ENCODE results near the gene ZNF678.

The ZNF678 gene

GRCh38 chr1:227559926-227560325, 3.4 kb upstream of the ZNF678 start:
- TF ChIP-seq HOXC10 (CRISPR knock-in tag; IDR thresholded peaks at IDR 0.05) (no peak), ZNF366 (tag by site-specific recombination; conservative IDR thresholded peaks at IDR 0.05) (0 out of 2 replicates have a peak, but pooled peaks have one; percentile 41), PRDM1 (tag by site-specific recombination; IDR thresholded peaks at IDR 0.05) (peak; percentile 56; the same call in 1 of the 2 replicates), ZNF513 (tag by site-specific recombination; IDR thresholded peaks at IDR 0.05) (no peak), ZNF596 (tag by site-specific recombination; IDR thresholded peaks at IDR 0.05) (peak; percentile 72)
- H3K4me1 ChIP-seq (ENCODE audit: control insufficient read depth, insufficient read depth, low read length) = no peaks in the 10 kb centered on the region
- H3K9me3 ChIP-seq (ENCODE audit: control insufficient read depth, insufficient read depth, low read depth, low read length) = no peaks in the 10 kb centered on the region
- POLR2A ChIA-PET = no interaction called here
- CTCF ChIA-PET = no interaction called here
- no peaks in the 10 kb centered on the region for H3K36me3 ChIP-seq (ENCODE audit: control insufficient read depth in 2 of 2, insufficient read depth in 1 of 2, low read length in 2 of 2)
- no peak overlapping the region for H3K27ac ChIP-seq (ENCODE audit: extremely low read depth, low read depth, low read length)
- H3K4me3 ChIP-seq (ENCODE audit: low read depth, low read length) = no peak overlapping the region

- CTCF ChIA-PET = interaction anchor here (0.6 kb wide), 1 partner anchor 10 kb away, joined by 3 read pairs; no protein-coding TSS in a partner anchor
These were observed 2.8 kb upstream of the ZNF678 start for GRCh38 chr1:227560393-227561173.

DNA sequence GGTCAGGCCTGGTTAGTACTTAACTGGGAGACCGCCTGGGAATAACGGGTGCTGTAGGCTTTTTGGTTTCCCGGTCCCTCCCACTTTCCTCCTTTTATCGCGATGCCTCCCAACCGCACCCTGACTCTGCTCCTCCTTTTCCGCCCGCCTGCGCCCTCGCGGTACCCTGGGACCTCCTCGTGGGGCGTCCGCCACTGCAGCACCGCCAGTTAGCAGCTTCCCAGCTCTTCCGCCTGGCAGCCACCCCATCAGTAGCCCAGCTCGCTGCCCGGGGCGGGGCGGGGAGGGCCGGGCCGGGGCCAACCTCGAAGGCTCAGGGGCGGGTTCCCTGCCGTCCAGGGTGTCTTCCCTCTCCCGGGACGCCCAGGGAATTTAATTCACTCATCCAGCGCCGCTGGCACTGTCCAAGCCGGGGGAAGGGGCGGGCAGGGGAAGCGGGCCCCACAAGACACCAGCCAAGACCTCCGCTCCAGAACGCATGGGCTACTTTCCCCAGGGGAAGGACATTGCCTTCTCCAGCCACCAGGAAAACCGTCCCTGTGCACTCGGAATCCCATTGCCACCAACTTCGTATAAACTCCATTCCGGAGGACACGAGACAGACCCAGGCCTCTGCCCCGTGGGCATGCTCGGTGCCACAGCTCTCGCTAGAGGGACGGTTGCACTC, 2.0 kb upstream of the ZNF678 start:
- no peak overlapping the region for H3K4me3 ChIP-seq (ENCODE audit: low read depth, low read length)
- no peaks in the 10 kb centered on the region for H3K4me1 ChIP-seq (ENCODE audit: control insufficient read depth, insufficient read depth, low read length)
- TF ChIP-seq FEZF1 (tag by site-specific recombination; IDR thresholded peaks at IDR 0.05) = no peak
- TF ChIP-seq, protein P1, sequence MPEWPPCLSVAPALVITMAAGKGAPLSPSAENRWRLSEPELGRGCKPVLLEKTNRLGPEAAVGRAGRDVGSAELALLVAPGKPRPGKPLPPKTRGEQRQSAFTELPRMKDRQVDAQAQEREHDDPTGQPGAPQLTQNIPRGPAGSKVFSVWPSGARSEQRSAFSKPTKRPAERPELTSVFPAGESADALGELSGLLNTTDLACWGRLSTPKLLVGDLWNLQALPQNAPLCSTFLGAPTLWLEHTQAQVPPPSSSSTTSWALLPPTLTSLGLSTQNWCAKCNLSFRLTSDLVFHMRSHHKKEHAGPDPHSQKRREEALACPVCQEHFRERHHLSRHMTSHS (tag by site-specific recombination; IDR thresholded peaks at IDR 0.05) = no peak
- no peak for TF ChIP-seq ZNF549 (tag by site-specific recombination; IDR thresholded peaks at IDR 0.05)
- TF ChIP-seq ZNF791 (tag by site-specific recombination; IDR thresholded peaks at IDR 0.05) = no peak
- no peak for TF ChIP-seq SP7 (tag by site-specific recombination; IDR thresholded peaks at IDR 0.05)
- TF ChIP-seq REPIN1 (tag by site-specific recombination; IDR thresholded peaks at IDR 0.05; ENCODE audit: low read depth) = no peak
- no peak for TF ChIP-seq IKZF3 (tag by site-specific recombination; IDR thresholded peaks at IDR 0.05)
- TF ChIP-seq ZBTB8A (tag by site-specific recombination; IDR thresholded peaks at IDR 0.05) = no peak
- no peak for TF ChIP-seq ZNF529 (tag by site-specific recombination; IDR thresholded peaks at IDR 0.05; ENCODE audit: insufficient replicate concordance)
- no peak for TF ChIP-seq ZFP3 (tag by site-specific recombination; IDR thresholded peaks at IDR 0.05; ENCODE audit: low read depth)
- no peak for TF ChIP-seq ZNF324 (tag by site-specific recombination; IDR thresholded peaks at IDR 0.05)
- TF ChIP-seq ZNF211 (tag by site-specific recombination; IDR thresholded peaks at IDR 0.05; ENCODE audit: low read depth) = no peak
- no peak for TF ChIP-seq KLF7 (tag by site-specific recombination; IDR thresholded peaks at IDR 0.05; ENCODE audit: borderline replicate concordance)
- TF ChIP-seq, protein P2, sequence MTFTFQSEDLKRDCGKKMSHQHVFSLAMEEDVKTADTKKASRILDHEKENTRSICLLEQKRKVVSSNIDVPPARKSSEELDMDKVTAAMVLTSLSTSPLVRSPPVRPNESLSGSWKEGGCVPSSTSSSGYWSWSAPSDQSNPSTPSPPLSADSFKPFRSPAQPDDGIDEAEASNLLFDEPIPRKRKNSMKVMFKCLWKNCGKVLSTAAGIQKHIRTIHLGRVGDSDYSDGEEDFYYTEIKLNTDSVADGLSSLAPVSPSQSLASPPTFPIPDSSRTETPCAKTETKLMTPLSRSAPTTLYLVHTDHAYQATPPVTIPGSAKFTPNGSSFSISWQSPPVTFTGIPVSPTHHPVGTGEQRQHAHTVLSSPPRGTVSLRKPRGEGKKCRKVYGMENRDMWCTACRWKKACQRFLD (tag by site-specific recombination; IDR thresholded peaks at IDR 0.05) = no peak
- TF ChIP-seq ZNF350 (tag by site-specific recombination; IDR thresholded peaks at IDR 0.05) = no peak
- no peak for TF ChIP-seq ZNF274 (IDR thresholded peaks at IDR 0.05; ENCODE audit: low read length)
- TF ChIP-seq ZNF274 (tag by site-specific recombination; IDR thresholded peaks at IDR 0.05; ENCODE audit: borderline replicate concordance) = no peak
- H3K36me3 ChIP-seq (ENCODE audit: control insufficient read depth in 2 of 2, insufficient read depth in 1 of 2, low read length in 2 of 2) = peaks cover 0 to 4% of the 10 kb centered on the region in 2 experiments; a peak in 1 of 3 replicates
- ChIA-PET POLR2A (no interaction called here), CTCF (no interaction called here)
- H3K27ac ChIP-seq (ENCODE audit: extremely low read depth, low read depth, low read length) = no peak overlapping the region
- no peaks in the 10 kb centered on the region for H3K9me3 ChIP-seq (ENCODE audit: control insufficient read depth, insufficient read depth, low read depth, low read length)

More at GRCh38 chr1:227560393-227561173, 2.8 kb upstream of the ZNF678 start:
- Histone ChIP-seq H3K27ac (ENCODE audit: extremely low read depth, low read depth, low read length) (no peak overlapping the region), H3K36me3 (ENCODE audit: control insufficient read depth in 2 of 2, insufficient read depth in 1 of 2, low read length in 2 of 2) (no peaks in the 10 kb centered on the region), H3K4me1 (ENCODE audit: control insufficient read depth, insufficient read depth, low read length) (no peaks in the 10 kb centered on the region), H3K9me3 (ENCODE audit: control insufficient read depth, insufficient read depth, low read depth, low read length) (no peaks in the 10 kb centered on the region), H3K4me3 (ENCODE audit: low read depth, low read length) (no peak overlapping the region)
- POLR2A ChIA-PET = no interaction called here
- TF ChIP-seq ZNF548 (tag by site-specific recombination; IDR thresholded peaks at IDR 0.05) = no peak
- TF ChIP-seq, protein P3, sequence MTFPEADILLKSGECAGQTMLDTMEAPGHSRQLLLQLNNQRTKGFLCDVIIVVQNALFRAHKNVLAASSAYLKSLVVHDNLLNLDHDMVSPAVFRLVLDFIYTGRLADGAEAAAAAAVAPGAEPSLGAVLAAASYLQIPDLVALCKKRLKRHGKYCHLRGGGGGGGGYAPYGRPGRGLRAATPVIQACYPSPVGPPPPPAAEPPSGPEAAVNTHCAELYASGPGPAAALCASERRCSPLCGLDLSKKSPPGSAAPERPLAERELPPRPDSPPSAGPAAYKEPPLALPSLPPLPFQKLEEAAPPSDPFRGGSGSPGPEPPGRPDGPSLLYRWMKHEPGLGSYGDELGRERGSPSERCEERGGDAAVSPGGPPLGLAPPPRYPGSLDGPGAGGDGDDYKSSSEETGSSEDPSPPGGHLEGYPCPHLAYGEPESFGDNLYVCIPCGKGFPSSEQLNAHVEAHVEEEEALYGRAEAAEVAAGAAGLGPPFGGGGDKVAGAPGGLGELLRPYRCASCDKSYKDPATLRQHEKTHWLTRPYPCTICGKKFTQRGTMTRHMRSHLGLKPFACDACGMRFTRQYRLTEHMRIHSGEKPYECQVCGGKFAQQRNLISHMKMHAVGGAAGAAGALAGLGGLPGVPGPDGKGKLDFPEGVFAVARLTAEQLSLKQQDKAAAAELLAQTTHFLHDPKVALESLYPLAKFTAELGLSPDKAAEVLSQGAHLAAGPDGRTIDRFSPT (tag by site-specific recombination; IDR thresholded peaks at IDR 0.05) = no peak
